NB4 (cell line): ENCODE data around the gene MYZAP.

Experiments used
- DNase-seq: peaks from one replicate; pipeline ENCODE4 v3.0.0; 2010; ENCODE audit warnings: low read depth
- H3K4me3 ChIP-seq: one replicate; pipeline ENCODE4 v1.5.1; 2011; ENCODE audit warnings: mild to moderate bottlenecking, low read depth, low read length, moderate library complexity
- CTCF ChIP-seq: IDR thresholded peaks from one replicate; pipeline ENCODE4 v1.5.1; 2012; ENCODE audit warnings: low read depth, low read length
- MAX ChIP-seq: IDR thresholded peaks from 2 replicates; pipeline ENCODE4 v1.6.1; 2011; ENCODE audit warnings: low read depth, low read length
- MYC ChIP-seq: IDR thresholded peaks from 2 replicates; pipeline ENCODE4 v1.6.1; 2011; ENCODE audit warnings: low read depth, low read length
- POLR2A ChIP-seq: IDR thresholded peaks from 2 replicates; pipeline ENCODE4 v1.6.1; 2011; ENCODE audit warnings: mild to moderate bottlenecking; ENCODE audit not compliant: insufficient read length; ENCODE audit errors: extremely low read depth

Gene MYZAP

GRCh38 chr15:57548351-57548750 lies 43.4 kb upstream of the MYZAP start:
- no peak for DNase-seq
- no peak overlapping the region for H3K4me3 ChIP-seq
- TF ChIP-seq MYC (no peak), MAX (no peak), CTCF (no peak), POLR2A (no peak)

GRCh38 chr15:57548835-57549234 lies 42.9 kb upstream of the MYZAP start:
- no peak overlapping the region for H3K4me3 ChIP-seq
- no peak for DNase-seq
- TF ChIP-seq POLR2A, result no peak
- TF ChIP-seq MAX, result no peak
- no peak for TF ChIP-seq MYC
- TF ChIP-seq CTCF, result no peak

- TF ChIP-seq CTCF (no peak), MAX (no peak), POLR2A (no peak), MYC (no peak)
- DNase-seq, result no peak
- no peak overlapping the region for H3K4me3 ChIP-seq
These were observed 41.8 kb upstream of the MYZAP start for GRCh38 chr15:57549935-57550334.

GRCh38 chr15:57550640-57551039 lies 41.1 kb upstream of the MYZAP start:
- DNase-seq, result no peak
- TF ChIP-seq MAX (no peak), CTCF (no peak), POLR2A (no peak), MYC (no peak)
- H3K4me3 ChIP-seq, result no peak overlapping the region

- no peak overlapping the region for H3K4me3 ChIP-seq
- no peak for DNase-seq
- TF ChIP-seq MAX (no peak), MYC (no peak), CTCF (no peak), POLR2A (no peak)
These were observed 39.7 kb upstream of the MYZAP start for GRCh38 chr15:57551715-57552677.
